Mesendoderm (in vitro differentiated cells): ENCODE data around the gene DISP3.
"Not testable (repeated sequence)": the region's sequence is repeated elsewhere in the genome, so short reads cannot be mapped to it uniquely, and the experiment has no call there.

Source experiments
- DNase-seq: peaks from one replicate; pipeline ENCODE4 v3.0.0; 2013
- H2AK5ac ChIP-seq: 2 replicates; pipeline ENCODE4 v1.6.1; 2013; ENCODE audit warnings: low read length, inconsistent platforms
- H2BK120ac ChIP-seq: 2 replicates; pipeline ENCODE4 v1.6.1; 2013; ENCODE audit warnings: low read depth, mild to moderate bottlenecking, low read length, moderate library complexity, mixed read lengths
- H2BK15ac ChIP-seq: replicated peaks from 2 replicates; pipeline ENCODE4 v1.6.1; 2013; ENCODE audit warnings: low read depth, mild to moderate bottlenecking, moderate library complexity
- H2BK5ac ChIP-seq: 2 replicates; pipeline ENCODE4 v1.6.1; 2013; ENCODE audit warnings: low read length, inconsistent platforms
- H3K18ac ChIP-seq: 2 replicates; pipeline ENCODE4 v1.6.1; 2013; ENCODE audit warnings: mild to moderate bottlenecking, low read length, mixed read lengths
- H3K23ac ChIP-seq: one replicate; pipeline ENCODE4 v1.6.1; 2013; ENCODE audit warnings: low read length
- H3K27ac ChIP-seq: 2 replicates; pipeline ENCODE4 v1.5.1; 2013; ENCODE audit warnings: low read depth, mild to moderate bottlenecking, inconsistent platforms, low read length, moderate library complexity
- H3K27me3 ChIP-seq: 2 replicates; pipeline ENCODE4 v1.6.1; 2013; ENCODE audit warnings: low read length, control low read depth, mild to moderate bottlenecking, inconsistent platforms; ENCODE audit not compliant: insufficient read depth, poor library complexity
- H3K36me3 ChIP-seq: 2 replicates; pipeline ENCODE4 v1.6.1; 2013; ENCODE audit warnings: low read length, inconsistent platforms; ENCODE audit not compliant: control insufficient read depth, insufficient read depth
- H3K4ac ChIP-seq: one replicate; pipeline ENCODE4 v1.6.1; 2013; ENCODE audit warnings: low read depth, mild to moderate bottlenecking, low read length, moderate library complexity
- H3K4me1 ChIP-seq: 2 replicates; pipeline ENCODE4 v1.6.1; 2013; ENCODE audit warnings: low read depth, low read length, inconsistent platforms; ENCODE audit not compliant: control insufficient read depth
- H3K4me2 ChIP-seq: 2 replicates; pipeline ENCODE4 v1.6.1; 2013; ENCODE audit warnings: low read length
- H3K4me3 ChIP-seq: 2 replicates; pipeline ENCODE4 v1.5.1; 2013; ENCODE audit warnings: mild to moderate bottlenecking, low read length
- H3K56ac ChIP-seq: one replicate; pipeline ENCODE4 v1.6.1; 2013; ENCODE audit warnings: low read length
- H3K79me1 ChIP-seq: 2 replicates; pipeline ENCODE4 v1.6.1; 2013; ENCODE audit warnings: low read length, inconsistent platforms
- H3K79me2 ChIP-seq: 2 replicates; pipeline ENCODE4 v1.6.1; 2013; ENCODE audit warnings: mild to moderate bottlenecking, low read length; ENCODE audit not compliant: control insufficient read depth, insufficient read depth
- H3K9ac ChIP-seq: 2 replicates; pipeline ENCODE4 v1.6.1; 2013; ENCODE audit warnings: low read length, inconsistent platforms
- H4K5ac ChIP-seq: one replicate; pipeline ENCODE4 v1.6.1; 2013; ENCODE audit warnings: low read length
- H4K8ac ChIP-seq: one replicate; pipeline ENCODE4 v1.6.1; 2013; ENCODE audit warnings: low read depth, mild to moderate bottlenecking, control low read depth, low read length, moderate library complexity
- WGBS: extraction: QIAGEN DNeasy Blood & Tissue Kit; methylation state at CpG from one replicate; pipeline ENCODE4 v1.1.7; 2013; ENCODE audit warnings: low lambda C conversion rate, missing lambda C conversion rate; ENCODE audit not compliant: insufficient coverage; ENCODE audit errors: extremely low coverage; 5-methylcytosine and 5-hydroxymethylcytosine counted together

DISP3 gene

GRCh38 chr1:11576109-11576875, 97.3 kb downstream of the DISP3 start:
- Histone ChIP-seq H4K5ac (no peak overlapping the region), H3K9ac (no peak overlapping the region), H3K4me1 (peaks cover 2% of the 10 kb centered on the region), H3K18ac (no peak overlapping the region), H3K27ac (no peak overlapping the region), H3K79me2 (no peaks in the 10 kb centered on the region), H3K36me3 (no peaks in the 10 kb centered on the region), H2AK5ac (no peak overlapping the region), H2BK15ac (no peak overlapping the region), H3K56ac (no peak overlapping the region), H2BK5ac (no peak overlapping the region), H4K8ac (no peak overlapping the region), H3K27me3 (no peaks in the 10 kb centered on the region), H2BK120ac (no peak overlapping the region), H3K4me3 (no peak overlapping the region), H3K79me1 (no peaks in the 10 kb centered on the region), H3K23ac (no peak overlapping the region), H3K4ac (no peak overlapping the region), H3K4me2 (no peak overlapping the region)
- WGBS, result no CpG with 5 or more reads among the region's 18 CpGs
- no peak for DNase-seq

GRCh38 chr1:11578004-11578403, 99.0 kb downstream of the DISP3 start:
- Histone ChIP-seq H3K4me3 (no peak overlapping the region), H3K27me3 (no peaks in the 10 kb centered on the region), H3K27ac (no peak overlapping the region), H2BK120ac (no peak overlapping the region), H2AK5ac (no peak overlapping the region), H3K56ac (no peak overlapping the region), H3K9ac (no peak overlapping the region), H4K5ac (no peak overlapping the region), H3K79me1 (no peaks in the 10 kb centered on the region), H3K4me2 (no peak overlapping the region), H4K8ac (no peak overlapping the region), H3K18ac (no peak overlapping the region), H3K36me3 (no peaks in the 10 kb centered on the region), H3K4me1 (no peaks in the 10 kb centered on the region), H3K23ac (no peak overlapping the region), H2BK5ac (no peak overlapping the region), H3K4ac (no peak overlapping the region), H3K79me2 (no peaks in the 10 kb centered on the region), H2BK15ac (no peak overlapping the region)
- DNase-seq, result no peak
- no CpG with 5 or more reads among the region's 7 CpGs for WGBS

DNA sequence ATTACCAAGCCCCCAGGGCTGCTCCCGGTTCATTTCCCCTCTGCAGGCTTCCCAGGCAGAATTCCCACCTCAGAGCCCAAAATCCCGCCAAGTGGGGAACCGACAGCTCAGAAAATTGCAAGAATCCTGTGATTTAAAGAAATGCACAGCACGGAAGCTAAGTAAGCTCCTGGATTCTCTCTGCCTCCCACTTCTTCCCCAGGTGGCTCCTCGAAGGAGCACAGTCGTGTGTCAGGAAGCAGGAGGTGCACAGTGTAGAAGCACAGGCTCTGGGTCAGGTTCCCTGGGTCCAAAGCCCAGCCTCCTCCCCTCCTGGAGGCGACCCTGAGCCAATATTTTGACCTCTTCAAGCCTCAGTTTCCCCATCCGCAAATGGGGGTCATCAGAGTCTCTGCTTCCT, 100.6 kb downstream of the DISP3 start:
- Histone ChIP-seq H3K27ac (no peak overlapping the region), H3K4me2 (no peak overlapping the region), H3K36me3 (no peaks in the 10 kb centered on the region), H2AK5ac (no peak overlapping the region), H3K4me1 (no peaks in the 10 kb centered on the region), H4K8ac (no peak overlapping the region), H4K5ac (no peak overlapping the region), H2BK120ac (no peak overlapping the region), H3K27me3 (no peaks in the 10 kb centered on the region), H3K79me2 (no peaks in the 10 kb centered on the region), H2BK15ac (no peak overlapping the region), H3K4me3 (no peak overlapping the region), H3K9ac (no peak overlapping the region), H3K18ac (no peak overlapping the region), H2BK5ac (no peak overlapping the region), H3K79me1 (no peaks in the 10 kb centered on the region), H3K4ac (no peak overlapping the region), H3K23ac (no peak overlapping the region), H3K56ac (no peak overlapping the region)
- DNase-seq, result no peak
- no CpG with 5 or more reads among the region's 8 CpGs for WGBS

DNA sequence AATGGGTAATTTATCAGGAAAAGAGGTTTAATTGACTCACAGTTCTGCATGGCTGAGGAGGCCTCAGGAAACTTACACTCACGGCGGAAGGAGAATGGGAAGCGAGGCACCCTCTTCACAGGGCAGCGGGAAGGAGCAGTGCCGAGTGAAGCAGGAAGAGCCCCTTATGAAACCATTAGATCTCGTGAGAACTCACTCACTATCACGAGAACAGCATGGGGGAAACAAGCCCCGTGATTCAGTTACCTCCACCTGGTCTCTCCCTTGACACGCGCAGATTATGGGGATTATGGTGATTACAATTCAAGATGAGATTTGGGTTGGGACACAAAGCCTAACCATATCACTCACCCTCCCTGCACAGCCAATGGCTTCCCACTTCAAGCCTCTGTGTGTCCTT, 101.1 kb downstream of the DISP3 start:
- H3K56ac ChIP-seq, H3K27me3 ChIP-seq, H2BK15ac ChIP-seq, H2BK5ac ChIP-seq, H3K23ac ChIP-seq, H2BK120ac ChIP-seq, H3K4me3 ChIP-seq, H2AK5ac ChIP-seq, H3K36me3 ChIP-seq, H3K79me2 ChIP-seq, H3K4me1 ChIP-seq, H3K4ac ChIP-seq, H3K79me1 ChIP-seq, H3K18ac ChIP-seq, H3K4me2 ChIP-seq, H3K27ac ChIP-seq, H4K8ac ChIP-seq, H4K5ac ChIP-seq: not testable (repeated sequence)
- peak overlapping the region; percentile 21 for H3K9ac ChIP-seq
- DNase-seq, result peak; percentile 36
- WGBS, result no CpG with 5 or more reads among the region's 10 CpGs

DNA sequence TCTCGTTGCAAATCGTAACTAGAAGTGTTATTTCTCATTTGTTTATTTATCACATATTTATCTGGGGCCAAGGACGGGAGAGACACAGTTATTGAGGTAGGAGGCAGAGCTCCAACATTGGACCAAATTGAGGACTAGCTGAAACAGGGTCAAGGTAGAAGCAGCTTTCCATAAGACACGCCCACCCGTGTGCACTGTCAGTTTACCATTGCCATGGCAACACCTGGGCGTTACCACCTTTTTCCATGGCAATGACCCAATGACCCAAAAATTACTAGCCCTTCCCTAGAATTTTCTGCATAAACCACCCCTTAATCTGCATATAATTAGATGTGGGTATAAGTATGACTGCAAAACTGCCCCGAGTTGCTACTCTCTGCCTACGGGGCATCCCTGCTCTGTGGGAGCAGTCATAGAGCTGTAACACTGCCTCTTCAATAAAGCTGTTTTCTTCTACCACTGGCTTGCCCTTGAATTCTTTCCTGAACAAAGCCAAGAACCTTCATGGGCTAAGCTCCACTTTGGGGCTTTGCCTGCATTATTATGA, 102.6 kb downstream of the DISP3 start:
- H3K18ac ChIP-seq, result no peak overlapping the region
- H3K56ac ChIP-seq, result no peak overlapping the region
- no peak overlapping the region for H2BK5ac ChIP-seq
- no peak overlapping the region for H4K8ac ChIP-seq
- H3K4me3 ChIP-seq, result no peak overlapping the region
- no peak overlapping the region for H3K4ac ChIP-seq
- DNase-seq, result peak; percentile 45
- H3K27me3 ChIP-seq, result no peaks in the 10 kb centered on the region
- H2BK120ac ChIP-seq, result no peak overlapping the region
- H4K5ac ChIP-seq, result no peak overlapping the region
- no peak overlapping the region for H3K23ac ChIP-seq
- H2BK15ac ChIP-seq, result no peak overlapping the region
- H3K36me3 ChIP-seq, result no peaks in the 10 kb centered on the region
- H3K79me2 ChIP-seq, result no peaks in the 10 kb centered on the region
- no peak overlapping the region for H3K9ac ChIP-seq
- H3K4me2 ChIP-seq, result no peak overlapping the region
- H3K27ac ChIP-seq, result no peak overlapping the region
- H3K79me1 ChIP-seq, result no peaks in the 10 kb centered on the region
- no CpG with 5 or more reads among the region's 8 CpGs for WGBS
- no peak overlapping the region for H2AK5ac ChIP-seq
- no peaks in the 10 kb centered on the region for H3K4me1 ChIP-seq

GRCh38 chr1:11585389-11585788, 106.4 kb downstream of the DISP3 start:
- no peak overlapping the region for H3K9ac ChIP-seq
- no peak overlapping the region for H2BK120ac ChIP-seq
- H3K27me3 ChIP-seq, result no peaks in the 10 kb centered on the region
- H4K8ac ChIP-seq, result no peak overlapping the region
- no peak overlapping the region for H3K56ac ChIP-seq
- H3K79me1 ChIP-seq, result no peaks in the 10 kb centered on the region
- no peak overlapping the region for H3K4ac ChIP-seq
- no peak overlapping the region for H3K18ac ChIP-seq
- H3K4me3 ChIP-seq, result no peak overlapping the region
- no peaks in the 10 kb centered on the region for H3K36me3 ChIP-seq
- no peak overlapping the region for H3K27ac ChIP-seq
- H2BK5ac ChIP-seq, result no peak overlapping the region
- H2BK15ac ChIP-seq, result no peak overlapping the region
- no CpG with 5 or more reads among the region's 11 CpGs for WGBS
- H3K23ac ChIP-seq, result no peak overlapping the region
- no peak overlapping the region for H4K5ac ChIP-seq
- no peak for DNase-seq
- no peak overlapping the region for H3K4me2 ChIP-seq
- no peaks in the 10 kb centered on the region for H3K79me2 ChIP-seq
- no peaks in the 10 kb centered on the region for H3K4me1 ChIP-seq
- H2AK5ac ChIP-seq, result no peak overlapping the region
